SK-N-SH treated with all-trans-retinoic acid at 6 μM for 48 hours (cell line): ENCODE data around the gene RELL2.

Source experiments
- ATAC-seq: fragments of 200-7000 bp; cut with Tn5 transposase; 3 replicates; pipeline ENCODE4 v1.9.1; 2020; ENCODE audit warnings: mild to moderate bottlenecking, moderate library complexity
- ARNTL ChIP-seq: fragments of 450-650 bp; formaldehyde crosslinking; IDR thresholded peaks from 2 replicates; pipeline ENCODE4 v1.5.0; 2020; ENCODE audit warnings: low read depth, mild to moderate bottlenecking, moderate library complexity, borderline replicate concordance
- BACH2 ChIP-seq: fragments of 250-450 bp; sonication (Bioruptor Pico); IDR thresholded peaks from 2 replicates; pipeline ENCODE4 v1.9.0; 2021; ENCODE audit warnings: mild to moderate bottlenecking, borderline replicate concordance
- CSDC2 ChIP-seq: fragments of 250-450 bp; sonication (Bioruptor Pico); IDR thresholded peaks from 2 replicates; pipeline ENCODE4 v1.5.0; 2020; ENCODE audit warnings: mild to moderate bottlenecking, moderate library complexity
- ESRRG ChIP-seq: fragments of 250-450 bp; sonication (Bioruptor Pico); IDR thresholded peaks from 2 replicates; pipeline ENCODE4 v1.6.1; 2021; ENCODE audit warnings: mild to moderate bottlenecking
- GLIS3 ChIP-seq: fragments of 250-450 bp; sonication (Bioruptor Pico); IDR thresholded peaks from 2 replicates; pipeline ENCODE4 v1.5.0; 2020; ENCODE audit warnings: mild to moderate bottlenecking, moderate library complexity
- ISL1 ChIP-seq: fragments of 250-450 bp; sonication (Bioruptor Pico); IDR thresholded peaks from 2 replicates; pipeline ENCODE4 v2.1.2; 2022; ENCODE audit warnings: mild to moderate bottlenecking, moderate library complexity
- OSR1 ChIP-seq: fragments of 250-450 bp; sonication (Bioruptor Pico); IDR thresholded peaks from 2 replicates; pipeline ENCODE4 v1.8.0; 2022; ENCODE audit warnings: moderate library complexity, mild to moderate bottlenecking, inconsistent platforms
- PATZ1 ChIP-seq: fragments of 250-450 bp; sonication (Bioruptor Pico); IDR thresholded peaks from 2 replicates; pipeline ENCODE4 v1.8.0; 2020; ENCODE audit warnings: mild to moderate bottlenecking, moderate library complexity, borderline replicate concordance
- PPARA ChIP-seq: fragments of 250-450 bp; sonication (Bioruptor Pico); IDR thresholded peaks from 2 replicates; pipeline ENCODE4 v1.5.0; 2020; ENCODE audit warnings: mild to moderate bottlenecking, borderline replicate concordance
- RARB ChIP-seq: fragments of 250-450 bp; sonication (Bioruptor Pico); IDR thresholded peaks from 2 replicates; pipeline ENCODE4 v1.8.0; 2021; ENCODE audit warnings: mild to moderate bottlenecking, moderate library complexity
- SNAI2 ChIP-seq: fragments of 250-450 bp; sonication (Bioruptor Pico); IDR thresholded peaks from 2 replicates; pipeline ENCODE4 v1.5.0; 2020; ENCODE audit warnings: mild to moderate bottlenecking, moderate library complexity
- TCF4 ChIP-seq: fragments of 250-450 bp; sonication (Bioruptor Pico); IDR thresholded peaks from 2 replicates; pipeline ENCODE4 v1.8.0; 2021; ENCODE audit warnings: mild to moderate bottlenecking, moderate library complexity, borderline replicate concordance
- TOX ChIP-seq: fragments of 250-450 bp; sonication (Bioruptor Pico); IDR thresholded peaks from 2 replicates; pipeline ENCODE4 v1.8.0; 2021; ENCODE audit warnings: mild to moderate bottlenecking, moderate library complexity, borderline replicate concordance
- ZFP3 ChIP-seq: fragments of 250-450 bp; sonication (Bioruptor Pico); IDR thresholded peaks from 2 replicates; pipeline ENCODE4 v1.5.0; 2020; ENCODE audit warnings: mild to moderate bottlenecking, moderate library complexity
- ZFP30 ChIP-seq: fragments of 450-650 bp; formaldehyde crosslinking; IDR thresholded peaks from 2 replicates; pipeline ENCODE4 v1.5.0; 2022; ENCODE audit warnings: mild to moderate bottlenecking, moderate library complexity
- ZNF70 ChIP-seq: fragments of 450-650 bp; formaldehyde crosslinking; IDR thresholded peaks from 2 replicates; pipeline ENCODE4 v1.5.0; 2020; ENCODE audit warnings: mild to moderate bottlenecking, moderate library complexity
- ZNF8 ChIP-seq: fragments of 450-650 bp; formaldehyde crosslinking; IDR thresholded peaks from 2 replicates; pipeline ENCODE4 v1.5.0; 2020; ENCODE audit warnings: mild to moderate bottlenecking, moderate library complexity
- TF ChIP-seq, protein P1 (sequence below): fragments of 250-450 bp; sonication (Bioruptor Pico); IDR thresholded peaks from 2 replicates; pipeline ENCODE4 v1.5.1; 2021; ENCODE audit warnings: mild to moderate bottlenecking, moderate library complexity
- TF ChIP-seq, protein P2 (sequence below): fragments of 250-450 bp; sonication (Bioruptor Pico); IDR thresholded peaks from 2 replicates; pipeline ENCODE4 v1.5.0; 2020; ENCODE audit warnings: mild to moderate bottlenecking, moderate library complexity
- TF ChIP-seq, protein P3 (sequence below): fragments of 250-450 bp; sonication (Bioruptor Pico); IDR thresholded peaks from 2 replicates; pipeline ENCODE4 v1.5.1; 2020; ENCODE audit warnings: low read depth, mild to moderate bottlenecking, moderate library complexity

The RELL2 gene

DNA sequence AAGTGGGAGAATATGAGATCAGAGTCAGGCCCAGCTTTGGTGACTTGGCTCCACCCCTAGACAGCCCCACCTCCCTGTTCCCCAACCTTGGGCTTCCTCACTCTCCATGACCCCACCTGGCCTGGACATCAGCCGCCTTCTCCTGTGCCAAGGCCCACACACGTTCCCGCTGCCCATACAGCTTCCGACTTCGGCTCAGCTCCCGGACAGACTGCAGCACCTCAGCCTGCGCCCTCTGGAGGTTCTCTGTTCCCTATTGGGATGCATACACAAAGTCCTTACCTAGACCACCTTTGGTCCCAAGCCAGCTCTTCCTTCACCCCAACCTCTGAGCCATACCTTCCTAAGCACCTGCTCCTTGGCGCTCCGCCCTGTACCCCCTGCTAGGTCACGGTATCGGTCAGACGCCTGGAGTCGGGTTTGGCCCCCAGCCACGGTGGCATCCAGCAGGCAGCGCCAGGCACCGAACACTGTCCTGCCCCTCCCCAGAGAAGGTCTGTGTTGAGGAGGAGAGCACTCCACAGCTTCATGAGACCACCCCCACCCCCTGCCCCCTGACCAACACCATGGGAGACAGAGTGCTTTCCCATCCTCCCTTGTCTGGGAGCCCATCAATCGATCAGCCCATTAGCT lies 12.4 kb downstream of the RELL2 start:
- ATAC-seq: no peak
- no peak for TF ChIP-seq PPARA (CRISPR knock-in tag)
- no peak for TF ChIP-seq ZFP3 (CRISPR knock-in tag)
- TF ChIP-seq TOX (CRISPR knock-in tag): no peak
- no peak for TF ChIP-seq RARB (CRISPR knock-in tag)

- TF ChIP-seq GLIS3 (CRISPR knock-in tag) (no peak), ZFP30 (CRISPR knock-in tag) (no peak), OSR1 (no peak), TOX (CRISPR knock-in tag) (no peak), PATZ1 (no peak), BACH2 (no peak), ARNTL (CRISPR knock-in tag) (no peak)
- TF ChIP-seq, protein P1, sequence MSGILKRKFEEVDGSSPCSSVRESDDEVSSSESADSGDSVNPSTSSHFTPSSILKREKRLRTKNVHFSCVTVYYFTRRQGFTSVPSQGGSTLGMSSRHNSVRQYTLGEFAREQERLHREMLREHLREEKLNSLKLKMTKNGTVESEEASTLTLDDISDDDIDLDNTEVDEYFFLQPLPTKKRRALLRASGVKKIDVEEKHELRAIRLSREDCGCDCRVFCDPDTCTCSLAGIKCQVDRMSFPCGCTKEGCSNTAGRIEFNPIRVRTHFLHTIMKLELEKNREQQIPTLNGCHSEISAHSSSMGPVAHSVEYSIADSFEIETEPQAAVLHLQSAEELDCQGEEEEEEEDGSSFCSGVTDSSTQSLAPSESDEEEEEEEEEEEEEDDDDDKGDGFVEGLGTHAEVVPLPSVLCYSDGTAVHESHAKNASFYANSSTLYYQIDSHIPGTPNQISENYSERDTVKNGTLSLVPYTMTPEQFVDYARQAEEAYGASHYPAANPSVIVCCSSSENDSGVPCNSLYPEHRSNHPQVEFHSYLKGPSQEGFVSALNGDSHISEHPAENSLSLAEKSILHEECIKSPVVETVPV (CRISPR knock-in tag): no peak
- TF ChIP-seq, protein P2, sequence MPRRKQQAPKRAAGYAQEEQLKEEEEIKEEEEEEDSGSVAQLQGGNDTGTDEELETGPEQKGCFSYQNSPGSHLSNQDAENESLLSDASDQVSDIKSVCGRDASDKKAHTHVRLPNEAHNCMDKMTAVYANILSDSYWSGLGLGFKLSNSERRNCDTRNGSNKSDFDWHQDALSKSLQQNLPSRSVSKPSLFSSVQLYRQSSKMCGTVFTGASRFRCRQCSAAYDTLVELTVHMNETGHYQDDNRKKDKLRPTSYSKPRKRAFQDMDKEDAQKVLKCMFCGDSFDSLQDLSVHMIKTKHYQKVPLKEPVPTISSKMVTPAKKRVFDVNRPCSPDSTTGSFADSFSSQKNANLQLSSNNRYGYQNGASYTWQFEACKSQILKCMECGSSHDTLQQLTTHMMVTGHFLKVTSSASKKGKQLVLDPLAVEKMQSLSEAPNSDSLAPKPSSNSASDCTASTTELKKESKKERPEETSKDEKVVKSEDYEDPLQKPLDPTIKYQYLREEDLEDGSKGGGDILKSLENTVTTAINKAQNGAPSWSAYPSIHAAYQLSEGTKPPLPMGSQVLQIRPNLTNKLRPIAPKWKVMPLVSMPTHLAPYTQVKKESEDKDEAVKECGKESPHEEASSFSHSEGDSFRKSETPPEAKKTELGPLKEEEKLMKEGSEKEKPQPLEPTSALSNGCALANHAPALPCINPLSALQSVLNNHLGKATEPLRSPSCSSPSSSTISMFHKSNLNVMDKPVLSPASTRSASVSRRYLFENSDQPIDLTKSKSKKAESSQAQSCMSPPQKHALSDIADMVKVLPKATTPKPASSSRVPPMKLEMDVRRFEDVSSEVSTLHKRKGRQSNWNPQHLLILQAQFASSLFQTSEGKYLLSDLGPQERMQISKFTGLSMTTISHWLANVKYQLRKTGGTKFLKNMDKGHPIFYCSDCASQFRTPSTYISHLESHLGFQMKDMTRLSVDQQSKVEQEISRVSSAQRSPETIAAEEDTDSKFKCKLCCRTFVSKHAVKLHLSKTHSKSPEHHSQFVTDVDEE (CRISPR knock-in tag): no peak
- ATAC-seq: no peak
Measured at GRCh38 chr5:141649972-141650371, 13.2 kb downstream of the RELL2 start.

DNA sequence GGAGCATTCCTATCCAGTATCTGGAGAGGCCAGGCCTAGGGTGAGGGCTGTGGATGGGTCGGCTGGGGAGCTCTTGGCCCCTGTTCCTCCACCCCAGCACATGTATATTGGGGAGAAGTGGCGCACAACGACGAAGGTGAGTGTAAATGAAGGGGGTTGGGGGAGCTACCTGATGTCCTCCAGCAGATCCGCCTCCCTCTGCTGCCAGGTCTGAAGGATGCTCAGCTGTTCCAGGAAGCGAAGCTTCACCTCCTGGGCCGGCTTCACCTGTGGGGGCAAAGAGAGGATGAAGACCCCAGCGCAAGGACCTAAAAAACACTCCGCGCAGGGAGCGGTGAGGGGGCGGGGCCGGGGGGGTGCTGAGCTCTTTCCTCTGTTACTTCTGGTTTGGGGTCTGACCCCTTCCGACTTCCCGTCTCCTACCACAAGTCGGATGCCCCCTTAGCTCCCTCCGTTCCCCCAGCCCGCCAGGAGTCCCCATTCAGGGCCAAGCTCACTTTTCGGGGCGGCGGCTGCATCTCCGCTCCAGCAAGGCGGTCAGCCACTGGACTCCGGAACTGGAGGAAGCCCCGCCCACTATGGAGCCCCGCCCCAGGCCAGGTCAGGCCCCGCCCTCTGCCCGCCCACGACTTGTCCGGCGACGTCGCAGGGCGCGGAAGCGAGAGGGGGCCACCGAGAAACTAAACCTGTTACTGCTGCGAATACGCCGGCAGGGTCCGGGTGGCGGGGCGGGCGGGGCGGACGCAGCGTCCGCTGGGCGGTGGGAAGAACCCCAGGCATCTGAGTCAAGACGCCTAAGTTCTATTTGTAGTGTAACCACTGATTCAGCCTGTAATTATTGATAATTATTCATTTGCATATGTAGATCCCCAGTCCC lies 14.3 kb downstream of the RELL2 start, which contains the start of gene FCHSD1:
TSS of gene FCHSD1 (minus strand) at position 568 of the 877 bp plus-strand sequence. CDS start at position 518, 50 bp downstream.
- ATAC-seq: peak; percentile 94
- TF ChIP-seq PATZ1 (no peak), ESRRG (CRISPR knock-in tag) (no peak), ISL1 (no peak), RARB (CRISPR knock-in tag) (no peak), TOX (CRISPR knock-in tag) (no peak), ZNF70 (CRISPR knock-in tag) (no peak), ZNF8 (no peak), SNAI2 (no peak), ARNTL (CRISPR knock-in tag) (no peak), CSDC2 (CRISPR knock-in tag) (no peak), GLIS3 (CRISPR knock-in tag) (no peak), ZFP30 (CRISPR knock-in tag) (no peak), ZFP3 (CRISPR knock-in tag) (no peak), TCF4 (CRISPR knock-in tag) (no peak)
- TF ChIP-seq, protein P3, sequence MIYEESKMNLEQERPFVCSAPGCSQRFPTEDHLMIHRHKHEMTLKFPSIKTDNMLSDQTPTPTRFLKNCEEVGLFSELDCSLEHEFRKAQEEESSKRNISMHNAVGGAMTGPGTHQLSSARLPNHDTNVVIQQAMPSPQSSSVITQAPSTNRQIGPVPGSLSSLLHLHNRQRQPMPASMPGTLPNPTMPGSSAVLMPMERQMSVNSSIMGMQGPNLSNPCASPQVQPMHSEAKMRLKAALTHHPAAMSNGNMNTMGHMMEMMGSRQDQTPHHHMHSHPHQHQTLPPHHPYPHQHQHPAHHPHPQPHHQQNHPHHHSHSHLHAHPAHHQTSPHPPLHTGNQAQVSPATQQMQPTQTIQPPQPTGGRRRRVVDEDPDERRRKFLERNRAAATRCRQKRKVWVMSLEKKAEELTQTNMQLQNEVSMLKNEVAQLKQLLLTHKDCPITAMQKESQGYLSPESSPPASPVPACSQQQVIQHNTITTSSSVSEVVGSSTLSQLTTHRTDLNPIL (CRISPR knock-in tag): no peak
